Measurements from ENCODE around the gene ZNF497. TPM values are rescaled to one million over a fixed set of nuclear protein-coding genes. Genes with fewer than 3 reads are reported as not detected.

ZNF497 gene
- total and polyA plus RNA-seq, 2 of the 13 experiments (the other 11 are each of a cell fraction or from before 2014, with no cell fraction given): 1.5 to 1.9 TPM

DNA sequence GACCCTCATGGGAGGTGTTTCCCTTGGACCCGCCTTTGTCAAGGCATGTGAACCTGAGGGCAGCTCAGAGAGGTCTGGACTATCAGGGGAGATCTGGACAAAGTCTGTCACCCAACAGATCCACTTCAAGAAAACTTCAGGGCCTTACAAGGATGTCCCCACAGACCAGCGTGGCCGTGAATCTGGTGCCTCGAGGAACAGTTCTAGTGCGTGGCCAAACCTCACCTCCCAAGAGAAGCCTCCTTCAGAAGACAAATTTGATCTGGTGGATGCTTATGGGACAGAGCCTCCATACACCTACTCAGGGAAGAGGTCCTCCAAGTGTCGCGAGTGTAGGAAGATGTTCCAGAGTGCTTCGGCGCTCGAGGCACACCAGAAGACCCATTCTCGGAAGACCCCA lies 24.2 kb downstream of the ZNF497 start:
- ATAC-seq (no peak), FAIRE-seq (no peak), DNase-seq (ENCODE audit: low spot score) (no peak)
- 98% methylated on average over 9 of the region's 11 CpGs for WGBS (ENCODE audit: low lambda C conversion rate)
- ChIA-PET POLR2A (no interaction called here), CTCF (ENCODE audit: low intra/inter-chr PET ratio, low total read pairs) (no interaction called here)
- intact Hi-C loops (cut with micrococcal nuclease; ENCODE audit: unreplicated experiment) (no loop called here), in situ Hi-C loops (cut with HindIII; ENCODE audit: extremely low pct_ligation_motif_present, low pct_unique_long_range_greater_than_20kb) (no loop called here)
- Histone ChIP-seq H2AFZ (ENCODE audit: low read length) (no peak overlapping the region), H3K4me3 (replicated peaks in 1 of 3; ENCODE audit: insufficient read depth in 1 of 3, low read depth in 2 of 3, low read length in 3 of 3) (no peak overlapping the region), H3K79me2 (ENCODE audit: insufficient read depth, low read length) (no peaks in the 10 kb centered on the region), H3K4me1 (ENCODE audit: insufficient read depth, low read length) (no peaks in the 10 kb centered on the region), H4K20me1 (ENCODE audit: insufficient read depth, low read length) (no peaks in the 10 kb centered on the region), H3K27ac (ENCODE audit: extremely low read length, insufficient read depth, low read length) (no peak overlapping the region), H3K9ac (ENCODE audit: insufficient read depth, low read depth, low read length) (no peak overlapping the region), H3K4me2 (ENCODE audit: low read depth, low read length) (no peak overlapping the region), H3K9me3 (ENCODE audit: low read length) (no peaks in the 10 kb centered on the region), H3K36me3 (replicated peaks in 1 of 2; ENCODE audit: control insufficient read depth in 1 of 2, insufficient read depth in 2 of 2, low read length in 2 of 2) (peaks cover 14 to 38% of the 10 kb centered on the region in 2 experiments; a peak in 4 of 5 replicates), H3K27me3 (ENCODE audit: control insufficient read depth in 1 of 2, insufficient read depth in 2 of 2, low read length in 2 of 2) (no peaks in the 10 kb centered on the region)
- BruUV-seq (replicated peaks): no TSS peak
- TF ChIP-seq, protein P1, sequence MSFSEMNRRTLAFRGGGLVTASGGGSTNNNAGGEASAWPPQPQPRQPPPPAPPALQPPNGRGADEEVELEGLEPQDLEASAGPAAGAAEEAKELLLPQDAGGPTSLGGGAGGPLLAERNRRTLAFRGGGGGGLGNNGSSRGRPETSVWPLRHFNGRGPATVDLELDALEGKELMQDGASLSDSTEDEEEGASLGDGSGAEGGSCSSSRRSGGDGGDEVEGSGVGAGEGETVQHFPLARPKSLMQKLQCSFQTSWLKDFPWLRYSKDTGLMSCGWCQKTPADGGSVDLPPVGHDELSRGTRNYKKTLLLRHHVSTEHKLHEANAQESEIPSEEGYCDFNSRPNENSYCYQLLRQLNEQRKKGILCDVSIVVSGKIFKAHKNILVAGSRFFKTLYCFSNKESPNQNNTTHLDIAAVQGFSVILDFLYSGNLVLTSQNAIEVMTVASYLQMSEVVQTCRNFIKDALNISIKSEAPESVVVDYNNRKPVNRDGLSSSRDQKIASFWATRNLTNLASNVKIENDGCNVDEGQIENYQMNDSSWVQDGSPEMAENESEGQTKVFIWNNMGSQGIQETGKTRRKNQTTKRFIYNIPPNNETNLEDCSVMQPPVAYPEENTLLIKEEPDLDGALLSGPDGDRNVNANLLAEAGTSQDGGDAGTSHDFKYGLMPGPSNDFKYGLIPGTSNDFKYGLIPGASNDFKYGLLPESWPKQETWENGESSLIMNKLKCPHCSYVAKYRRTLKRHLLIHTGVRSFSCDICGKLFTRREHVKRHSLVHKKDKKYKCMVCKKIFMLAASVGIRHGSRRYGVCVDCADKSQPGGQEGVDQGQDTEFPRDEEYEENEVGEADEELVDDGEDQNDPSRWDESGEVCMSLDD (CRISPR knock-in tag; IDR thresholded peaks at IDR 0.05; ENCODE audit: borderline replicate concordance): no peak
- no peak for TF ChIP-seq EHMT2 (IDR thresholded peaks at IDR 0.05; ENCODE audit: borderline replicate concordance, low read depth, low read length)
- TF ChIP-seq TAF15 (IDR thresholded peaks at IDR 0.05; ENCODE audit: low read depth, low read length, poor library complexity, severe bottlenecking): no peak
- no peak for TF ChIP-seq ZNF143 (CRISPR knock-in tag; IDR thresholded peaks at IDR 0.05)
- TF ChIP-seq SNRNP70 (IDR thresholded peaks at IDR 0.05; ENCODE audit: low read depth, low read length): no peak
- no peak for TF ChIP-seq SAFB2 (CRISPR knock-in tag; IDR thresholded peaks at IDR 0.05; ENCODE audit: borderline replicate concordance, low read depth)
- TF ChIP-seq PHF8 (CRISPR knock-in tag; IDR thresholded peaks at IDR 0.05): no peak
- no peak for TF ChIP-seq ZFYVE20 (CRISPR knock-in tag; IDR thresholded peaks at IDR 0.05; ENCODE audit: borderline replicate concordance, low read depth)
- no peak for TF ChIP-seq FOXM1 (CRISPR knock-in tag; IDR thresholded peaks at IDR 0.05)
- TF ChIP-seq PTBP1 (IDR thresholded peaks at IDR 0.05; ENCODE audit: low read depth, low read length, poor library complexity, severe bottlenecking): no peak
- TF ChIP-seq, protein P2, sequence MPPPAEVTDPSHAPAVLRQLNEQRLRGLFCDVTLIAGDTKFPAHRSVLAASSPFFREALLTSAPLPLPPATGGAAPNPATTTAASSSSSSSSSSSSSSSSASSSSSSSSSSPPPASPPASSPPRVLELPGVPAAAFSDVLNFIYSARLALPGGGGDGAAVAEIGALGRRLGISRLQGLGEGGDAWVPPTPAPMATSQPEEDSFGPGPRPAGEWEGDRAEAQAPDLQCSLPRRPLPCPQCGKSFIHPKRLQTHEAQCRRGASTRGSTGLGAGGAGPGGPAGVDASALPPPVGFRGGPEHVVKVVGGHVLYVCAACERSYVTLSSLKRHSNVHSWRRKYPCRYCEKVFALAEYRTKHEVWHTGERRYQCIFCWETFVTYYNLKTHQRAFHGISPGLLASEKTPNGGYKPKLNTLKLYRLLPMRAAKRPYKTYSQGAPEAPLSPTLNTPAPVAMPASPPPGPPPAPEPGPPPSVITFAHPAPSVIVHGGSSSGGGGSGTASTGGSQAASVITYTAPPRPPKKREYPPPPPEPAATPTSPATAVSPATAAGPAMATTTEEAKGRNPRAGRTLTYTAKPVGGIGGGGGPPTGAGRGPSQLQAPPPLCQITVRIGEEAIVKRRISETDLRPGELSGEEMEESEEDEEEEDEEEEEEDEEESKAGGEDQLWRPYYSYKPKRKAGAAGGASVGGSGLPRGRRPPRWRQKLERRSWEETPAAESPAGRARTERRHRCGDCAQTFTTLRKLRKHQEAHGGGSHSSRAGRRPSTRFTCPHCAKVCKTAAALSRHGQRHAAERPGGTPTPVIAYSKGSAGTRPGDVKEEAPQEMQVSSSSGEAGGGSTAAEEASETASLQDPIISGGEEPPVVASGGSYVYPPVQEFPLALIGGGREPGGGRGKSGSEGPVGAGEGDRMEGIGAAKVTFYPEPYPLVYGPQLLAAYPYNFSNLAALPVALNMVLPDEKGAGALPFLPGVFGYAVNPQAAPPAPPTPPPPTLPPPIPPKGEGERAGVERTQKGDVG (CRISPR knock-in tag; IDR thresholded peaks at IDR 0.05; ENCODE audit: borderline replicate concordance): no peak
- TF ChIP-seq, protein P3, sequence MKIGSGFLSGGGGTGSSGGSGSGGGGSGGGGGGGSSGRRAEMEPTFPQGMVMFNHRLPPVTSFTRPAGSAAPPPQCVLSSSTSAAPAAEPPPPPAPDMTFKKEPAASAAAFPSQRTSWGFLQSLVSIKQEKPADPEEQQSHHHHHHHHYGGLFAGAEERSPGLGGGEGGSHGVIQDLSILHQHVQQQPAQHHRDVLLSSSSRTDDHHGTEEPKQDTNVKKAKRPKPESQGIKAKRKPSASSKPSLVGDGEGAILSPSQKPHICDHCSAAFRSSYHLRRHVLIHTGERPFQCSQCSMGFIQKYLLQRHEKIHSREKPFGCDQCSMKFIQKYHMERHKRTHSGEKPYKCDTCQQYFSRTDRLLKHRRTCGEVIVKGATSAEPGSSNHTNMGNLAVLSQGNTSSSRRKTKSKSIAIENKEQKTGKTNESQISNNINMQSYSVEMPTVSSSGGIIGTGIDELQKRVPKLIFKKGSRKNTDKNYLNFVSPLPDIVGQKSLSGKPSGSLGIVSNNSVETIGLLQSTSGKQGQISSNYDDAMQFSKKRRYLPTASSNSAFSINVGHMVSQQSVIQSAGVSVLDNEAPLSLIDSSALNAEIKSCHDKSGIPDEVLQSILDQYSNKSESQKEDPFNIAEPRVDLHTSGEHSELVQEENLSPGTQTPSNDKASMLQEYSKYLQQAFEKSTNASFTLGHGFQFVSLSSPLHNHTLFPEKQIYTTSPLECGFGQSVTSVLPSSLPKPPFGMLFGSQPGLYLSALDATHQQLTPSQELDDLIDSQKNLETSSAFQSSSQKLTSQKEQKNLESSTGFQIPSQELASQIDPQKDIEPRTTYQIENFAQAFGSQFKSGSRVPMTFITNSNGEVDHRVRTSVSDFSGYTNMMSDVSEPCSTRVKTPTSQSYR (CRISPR knock-in tag; IDR thresholded peaks at IDR 0.05; ENCODE audit: borderline replicate concordance): no peak
- no peak for TF ChIP-seq KDM2A (CRISPR knock-in tag; IDR thresholded peaks at IDR 0.05; ENCODE audit: borderline replicate concordance, low read depth)
- no peak for TF ChIP-seq ZNF556 (CRISPR knock-in tag; IDR thresholded peaks at IDR 0.05; ENCODE audit: borderline replicate concordance)
- TF ChIP-seq ZBTB1 (CRISPR knock-in tag; IDR thresholded peaks at IDR 0.05; ENCODE audit: borderline replicate concordance): no peak
